Right lobe of liver (tissue), 6 donors: Measurements from ENCODE around the gene MAPK1. TPM values are rescaled to one million over a fixed set of nuclear protein-coding genes. Genes with fewer than 3 reads are reported as not detected.
"Not testable (repeated sequence)": the region's sequence is repeated elsewhere in the genome, so short reads cannot be mapped to it uniquely, and the experiment has no call there.

Experiments
- ATAC-seq, 4 donors: fragments of 200-7000 bp; cut with Tn5 transposase; one replicate each; pipeline ENCODE4 v1.9.1; 2020; ENCODE audit warnings: mild to moderate bottlenecking in 4 of 4, moderate library complexity in 4 of 4
- DNase-seq, 3 donors: peaks; one replicate each; pipeline ENCODE4 v3.0.0-alpha.2; 2020
- H3K27ac ChIP-seq, 3 donors: fragments of 200-600 bp; one replicate each; pipeline ENCODE4 v1.8.0; 2022
- H3K27me3 ChIP-seq, 2 donors: fragments of 200-600 bp; one replicate each; pipeline ENCODE4 v1.8.0; 2022
- H3K36me3 ChIP-seq, 4 donors: fragments of 200-600 bp; sonication (generic) in 1 of 4; one replicate each; pipeline versions ENCODE4 v1.5.1 to v1.8.0; 2017 to 2022; ENCODE audit warnings: control low read depth in 1 of 4
- H3K4me1 ChIP-seq, 4 donors: fragments of 200-600 bp; sonication (generic) in 1 of 4; one replicate each; pipeline versions ENCODE4 v1.5.1 to v1.8.0; 2017 to 2022; ENCODE audit warnings: control low read depth in 1 of 4
- H3K4me3 ChIP-seq, 3 donors: fragments of 200-600 bp; one replicate each; pipeline ENCODE4 v1.8.0; 2022
- H3K9me3 ChIP-seq, 4 donors: fragments of 200-600 bp; sonication (generic) in 1 of 4; one replicate each; pipeline versions ENCODE4 v1.5.1 to v1.8.0; 2017 to 2022; ENCODE audit warnings: control low read depth in 1 of 4
- POLR2A ChIP-seq: fragments of 450-650 bp; IDR thresholded peaks from one replicate; pipeline ENCODE4 v1.6.1; 2017; ENCODE audit warnings: antibody characterized with exemption, mild to moderate bottlenecking
- WGBS: methylation state at CpG from one replicate; pipeline ENCODE4 v1.1.6; 2018; ENCODE audit warnings: low coverage, low lambda C conversion rate; ENCODE audit not compliant: insufficient coverage; ENCODE audit errors: missing lambda C conversion rate; 5-methylcytosine and 5-hydroxymethylcytosine counted together
- intact Hi-C, 2 donors: fragments of 100-400 bp; cut with DNase I; formaldehyde crosslinking; loops; one replicate each; pipeline versions ENCODE4 v1.11.2 to v1.14.1; 2022
- total RNA-seq, 6 experiments: library from RNA; depleted of rRNA in 2 of 6; stranded (reverse); fragments of >200 nt in 2 of 6; fragmentation: NEBNext Ultra II Directional in 3 of 6; extraction: Animal tissue kit (Norgen Biotek cat#: 25700) in 3 of 6; gene quantifications; one replicate each; pipeline versions ENCODE4 v1.1.0 to v1.2.4, GENCODE V29; 2016 to 2023
- TF ChIP-seq, protein P1 (sequence below), 4 donors: fragments of 200-600 bp in 3 of 4; fragments of 450-650 bp in 1 of 4; IDR thresholded peaks; one replicate each; pipeline versions ENCODE4 v1.5.1 to v1.8.0; 2016 to 2022; ENCODE audit warnings: antibody characterized with exemption in 4 of 4, mild to moderate bottlenecking in 2 of 4
- donor health status: DM: no; HTN: yes; CAD: no.
- donor health status: DM: no; HTN: no; CAD: no.
- donor health status: DM: no; HTN: no; CAD: no.
- donor health status: DM: no; HTN: yes; CAD: no.
- donor health status: DM: no; HTN: yes; CAD: no.

The MAPK1 gene
- total RNA-seq, 6 experiments from 2014 or later: 43.4 to 75.0 (median 59.5) TPM

DNA sequence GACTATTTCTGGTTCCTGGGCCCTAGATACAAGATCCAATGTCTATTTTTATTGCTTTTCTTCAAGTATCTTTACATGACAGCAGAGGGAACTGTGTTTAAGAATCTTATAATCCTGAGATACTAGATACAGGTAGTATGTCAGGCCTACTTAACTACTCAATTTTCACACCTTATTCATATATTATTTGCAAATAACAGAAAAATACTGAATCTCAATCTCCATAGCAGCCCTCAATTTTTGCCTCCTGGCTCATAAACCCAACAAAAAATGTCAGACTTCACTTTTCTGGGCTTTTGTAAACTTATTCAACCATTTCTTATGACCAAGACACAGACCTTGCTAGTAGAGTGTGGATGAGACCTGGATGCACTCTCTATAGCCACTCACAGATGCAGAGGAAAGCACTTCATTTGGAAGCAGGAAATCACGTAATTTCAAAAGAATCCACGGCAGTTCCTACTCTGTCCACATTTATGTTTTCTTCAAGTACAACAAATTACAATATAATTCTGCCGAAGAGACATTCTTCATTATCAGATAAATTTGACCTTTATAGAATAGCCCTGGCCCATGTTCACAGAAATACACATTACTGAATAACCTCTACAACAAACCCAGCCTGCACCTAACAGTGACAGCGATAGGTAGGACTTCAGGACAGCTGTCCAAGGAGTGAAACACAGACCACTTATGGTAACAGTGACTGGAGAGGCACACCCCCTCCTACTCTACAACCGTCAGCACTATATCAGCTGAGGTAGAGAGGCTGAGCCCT is 69.8 kb downstream of the MAPK1 start:
- no peak for TF ChIP-seq POLR2A
- TF ChIP-seq, protein P1, sequence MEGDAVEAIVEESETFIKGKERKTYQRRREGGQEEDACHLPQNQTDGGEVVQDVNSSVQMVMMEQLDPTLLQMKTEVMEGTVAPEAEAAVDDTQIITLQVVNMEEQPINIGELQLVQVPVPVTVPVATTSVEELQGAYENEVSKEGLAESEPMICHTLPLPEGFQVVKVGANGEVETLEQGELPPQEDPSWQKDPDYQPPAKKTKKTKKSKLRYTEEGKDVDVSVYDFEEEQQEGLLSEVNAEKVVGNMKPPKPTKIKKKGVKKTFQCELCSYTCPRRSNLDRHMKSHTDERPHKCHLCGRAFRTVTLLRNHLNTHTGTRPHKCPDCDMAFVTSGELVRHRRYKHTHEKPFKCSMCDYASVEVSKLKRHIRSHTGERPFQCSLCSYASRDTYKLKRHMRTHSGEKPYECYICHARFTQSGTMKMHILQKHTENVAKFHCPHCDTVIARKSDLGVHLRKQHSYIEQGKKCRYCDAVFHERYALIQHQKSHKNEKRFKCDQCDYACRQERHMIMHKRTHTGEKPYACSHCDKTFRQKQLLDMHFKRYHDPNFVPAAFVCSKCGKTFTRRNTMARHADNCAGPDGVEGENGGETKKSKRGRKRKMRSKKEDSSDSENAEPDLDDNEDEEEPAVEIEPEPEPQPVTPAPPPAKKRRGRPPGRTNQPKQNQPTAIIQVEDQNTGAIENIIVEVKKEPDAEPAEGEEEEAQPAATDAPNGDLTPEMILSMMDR (IDR thresholded peaks at IDR 0.05): no peak
- intact Hi-C loops: no loop called here
- no peaks in the 10 kb centered on the region for H3K9me3 ChIP-seq
- DNase-seq (no peak), ATAC-seq (peak in 2 of 4 donors; percentile 48 to 66)
- H3K4me3 ChIP-seq: no peak overlapping the region
- no peak overlapping the region for H3K27ac ChIP-seq
- H3K36me3 ChIP-seq: peaks cover 0 to 38% (median 5%) of the 10 kb centered on the region in 4 donors
- WGBS: 83% methylated on average over 4 of the region's 5 CpGs
- H3K4me1 ChIP-seq: no peaks in the 10 kb centered on the region
- no peaks in the 10 kb centered on the region for H3K27me3 ChIP-seq

DNA sequence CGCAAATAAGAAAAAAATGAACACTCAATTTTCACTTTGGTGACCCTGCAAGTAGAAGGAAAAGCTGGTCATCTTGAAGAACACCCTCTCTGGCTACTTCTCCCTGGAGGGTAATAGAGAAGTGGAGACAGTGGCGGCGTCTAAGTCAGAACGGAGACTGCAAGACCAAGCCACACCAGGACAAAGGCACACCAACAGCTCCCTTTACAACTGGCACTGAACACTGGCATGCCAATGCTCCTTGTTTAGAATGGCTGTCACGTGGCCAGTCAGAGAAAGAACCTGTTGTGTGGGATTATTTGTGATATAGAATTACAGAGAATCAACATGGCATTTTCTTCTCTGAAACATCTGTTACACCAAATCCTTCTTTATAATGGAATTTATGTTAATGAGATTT is 70.6 kb downstream of the MAPK1 start:
- peaks cover 0 to 31% (median 4%) of the 10 kb centered on the region in 4 donors for H3K36me3 ChIP-seq
- H3K27ac ChIP-seq: no peak overlapping the region
- no peaks in the 10 kb centered on the region for H3K9me3 ChIP-seq
- TF ChIP-seq, protein P1 (IDR thresholded peaks at IDR 0.05): no peak
- no peak for TF ChIP-seq POLR2A
- no peak for ATAC-seq
- intact Hi-C loops: no loop called here
- no peaks in the 10 kb centered on the region for H3K4me1 ChIP-seq
- no peak overlapping the region for H3K4me3 ChIP-seq
- 91% methylated on average over 5 of the region's 5 CpGs for WGBS
- no peaks in the 10 kb centered on the region for H3K27me3 ChIP-seq
- no peak for DNase-seq

DNA sequence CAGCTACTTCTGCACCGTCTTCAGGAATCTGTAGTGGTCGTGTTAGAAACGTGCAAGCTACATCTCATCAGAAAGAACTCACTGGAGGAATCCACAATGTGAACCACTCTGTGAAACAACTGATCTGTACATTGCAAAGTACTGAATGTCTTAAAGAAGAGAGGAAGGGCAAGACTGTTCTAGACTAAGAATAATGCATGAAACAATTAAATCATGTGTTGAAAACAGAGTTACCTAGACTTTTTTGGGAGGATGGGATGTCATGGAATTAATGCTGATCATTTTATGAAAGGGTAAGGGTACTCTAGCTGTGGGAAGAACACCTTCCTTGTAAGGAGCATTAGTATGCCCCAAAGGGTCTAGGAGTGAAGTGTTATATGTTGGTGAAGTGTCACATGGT is 71.2 kb downstream of the MAPK1 start:
- TF ChIP-seq, protein P1 (IDR thresholded peaks at IDR 0.05): no peak
- TF ChIP-seq POLR2A: no peak
- no peak for DNase-seq
- peaks cover 0 to 24% (median 2%) of the 10 kb centered on the region in 4 donors for H3K36me3 ChIP-seq
- 78% methylated on average over 3 of the region's 3 CpGs for WGBS
- H3K27me3 ChIP-seq: no peaks in the 10 kb centered on the region
- no peaks in the 10 kb centered on the region for H3K4me1 ChIP-seq
- no peak for ATAC-seq
- intact Hi-C loops: no loop called here
- H3K27ac ChIP-seq: no peak overlapping the region
- no peak overlapping the region for H3K4me3 ChIP-seq
- no peaks in the 10 kb centered on the region for H3K9me3 ChIP-seq

DNA sequence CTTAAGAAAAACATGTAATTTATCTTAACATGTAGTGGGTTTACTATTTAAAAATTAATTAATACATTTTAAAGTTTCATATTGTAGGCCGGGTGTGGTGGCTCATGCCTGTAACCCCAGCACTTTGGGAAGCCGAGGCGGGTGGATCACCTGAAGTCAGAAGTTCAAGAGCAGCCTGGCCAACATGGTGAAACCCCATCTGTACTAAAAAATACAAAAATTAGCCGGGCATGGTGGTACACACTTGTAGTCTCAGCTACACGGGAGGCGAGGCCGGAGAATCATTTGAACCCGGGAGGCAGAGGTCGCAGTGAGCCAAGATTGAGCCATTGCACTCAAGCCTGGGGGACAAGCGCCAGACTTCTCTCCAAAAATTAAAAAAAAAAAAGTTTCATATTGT is 73.7 kb downstream of the MAPK1 start:
- ATAC-seq, H3K4me3 ChIP-seq, H3K4me1 ChIP-seq, intact Hi-C loops, DNase-seq, H3K9me3 ChIP-seq, H3K27me3 ChIP-seq, H3K27ac ChIP-seq: not testable (repeated sequence)
- H3K36me3 ChIP-seq: peaks cover 0 to 17% (median 2%) of the 10 kb centered on the region in 4 donors
- 94% methylated on average over 10 of the region's 10 CpGs for WGBS
